ENCODE data around the gene USP3.

The USP3 gene, protein sequence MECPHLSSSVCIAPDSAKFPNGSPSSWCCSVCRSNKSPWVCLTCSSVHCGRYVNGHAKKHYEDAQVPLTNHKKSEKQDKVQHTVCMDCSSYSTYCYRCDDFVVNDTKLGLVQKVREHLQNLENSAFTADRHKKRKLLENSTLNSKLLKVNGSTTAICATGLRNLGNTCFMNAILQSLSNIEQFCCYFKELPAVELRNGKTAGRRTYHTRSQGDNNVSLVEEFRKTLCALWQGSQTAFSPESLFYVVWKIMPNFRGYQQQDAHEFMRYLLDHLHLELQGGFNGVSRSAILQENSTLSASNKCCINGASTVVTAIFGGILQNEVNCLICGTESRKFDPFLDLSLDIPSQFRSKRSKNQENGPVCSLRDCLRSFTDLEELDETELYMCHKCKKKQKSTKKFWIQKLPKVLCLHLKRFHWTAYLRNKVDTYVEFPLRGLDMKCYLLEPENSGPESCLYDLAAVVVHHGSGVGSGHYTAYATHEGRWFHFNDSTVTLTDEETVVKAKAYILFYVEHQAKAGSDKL

DNA sequence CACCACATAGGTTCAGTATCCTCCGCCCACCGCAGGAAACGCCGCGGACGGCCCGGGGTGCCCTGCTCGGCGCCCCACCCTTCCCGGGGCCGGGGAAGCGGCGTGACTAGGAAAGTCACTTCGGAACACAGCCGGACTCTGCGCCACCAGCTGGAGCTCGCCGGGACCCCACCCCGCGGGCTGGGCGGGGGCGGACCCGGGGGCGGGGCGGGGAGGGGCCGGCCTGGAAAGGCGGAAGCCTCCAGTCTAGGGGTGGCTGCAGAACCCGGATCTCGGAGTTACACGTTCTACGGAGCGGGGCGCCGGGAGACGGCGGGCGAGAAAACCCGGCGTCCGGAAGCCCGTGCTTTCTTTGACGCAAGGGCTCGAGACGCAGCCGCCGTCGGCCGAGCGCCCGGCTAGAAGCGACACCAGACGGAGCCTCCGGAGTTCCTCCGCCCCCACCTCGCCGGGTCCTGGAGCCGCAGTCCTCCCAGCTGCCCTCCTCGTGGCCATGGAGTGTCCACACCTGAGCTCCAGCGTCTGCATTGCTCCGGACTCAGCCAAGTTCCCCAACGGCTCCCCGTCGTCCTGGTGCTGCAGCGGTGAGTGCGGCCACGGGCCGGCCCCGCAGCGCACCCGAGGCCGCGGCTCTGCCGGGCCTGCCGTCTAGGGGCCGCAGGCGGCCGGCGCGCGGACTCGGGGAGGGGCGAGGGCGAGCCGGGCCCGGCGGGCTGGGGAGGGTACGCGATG lies at the start of gene USP3:
USP3 (plus strand) TSS at position 347 of the 732 bp plus-strand sequence; CDS start at position 494, 147 bp downstream.
- peak; percentile 92 for DNase-seq (ENCODE audit: low spot score)

DNA sequence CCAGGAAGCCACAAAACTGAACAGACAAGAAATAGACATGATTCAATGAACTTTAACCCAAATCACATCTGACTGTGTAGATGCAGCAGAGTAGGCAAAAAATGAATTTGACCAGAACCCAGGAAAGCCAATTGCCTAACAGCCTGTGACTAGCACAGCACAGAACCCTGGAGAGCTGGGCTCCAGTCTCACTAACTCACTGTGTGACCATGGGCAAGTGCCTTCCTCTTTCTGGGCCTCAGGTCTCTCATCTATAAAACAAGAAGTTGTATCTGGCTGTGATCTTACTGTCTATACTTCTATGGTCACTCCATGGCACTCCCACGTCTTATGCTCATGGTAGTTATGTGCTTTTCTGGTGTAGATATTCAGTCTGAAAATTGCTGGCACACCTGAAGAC lies 48.1 kb upstream of the USP3 start:
- DNase-seq (ENCODE audit: low spot score): no peak

DNA sequence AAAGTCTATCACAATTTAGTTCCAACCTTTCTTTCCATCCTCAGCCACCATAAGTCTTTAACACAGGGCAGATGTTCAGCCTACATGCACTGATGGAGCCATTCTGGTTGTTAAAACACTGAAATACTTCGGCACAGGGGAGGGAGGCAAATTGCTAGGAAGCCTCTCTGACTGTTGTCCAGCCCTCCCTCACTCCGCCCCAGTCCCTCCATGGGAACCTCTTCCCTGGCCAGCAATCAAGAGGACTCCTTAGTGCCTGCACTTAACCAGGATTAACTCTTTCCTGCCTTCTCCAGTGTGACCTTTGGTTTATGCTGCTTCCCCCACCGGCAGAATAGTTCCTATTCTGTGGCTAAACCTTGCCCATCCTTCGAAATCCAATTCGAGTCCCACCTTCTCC lies 47.0 kb upstream of the USP3 start:
- no peak for DNase-seq (ENCODE audit: low spot score)

- DNase-seq (ENCODE audit: low spot score): no peak
Measured at GRCh38 chr15:63458026-63458425, 46.4 kb upstream of the USP3 start.

DNA sequence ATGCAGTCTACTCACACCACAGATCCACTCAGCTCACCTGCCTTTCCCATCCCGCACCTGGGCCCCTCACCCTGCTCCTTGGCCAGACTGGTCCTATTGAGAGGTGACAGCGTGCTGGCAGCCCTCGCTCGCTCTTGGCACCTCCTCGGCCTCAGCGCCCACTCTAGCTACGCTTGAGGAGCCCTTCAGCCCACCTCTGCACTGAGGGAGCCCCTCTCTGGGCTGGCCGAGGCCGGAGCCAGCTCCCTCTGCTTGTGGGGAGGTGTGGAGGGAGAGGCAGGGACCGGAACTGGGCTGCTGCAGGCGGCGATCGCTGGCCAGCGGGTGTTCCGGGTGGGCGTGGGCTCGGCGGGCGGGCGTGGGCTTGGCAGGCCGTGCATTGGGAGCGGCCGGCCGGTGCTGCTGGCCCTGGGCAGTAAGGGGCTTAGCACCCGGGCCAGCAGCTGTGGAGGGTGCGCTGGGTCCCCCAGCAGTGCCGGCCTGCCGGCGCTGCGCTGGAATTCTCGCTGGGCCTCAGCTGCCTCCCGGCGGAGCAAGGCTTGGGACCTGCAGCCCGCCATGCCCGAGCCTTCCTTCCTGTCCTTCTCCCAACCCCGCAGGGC lies 45.5 kb upstream of the USP3 start:
- no peak for DNase-seq (ENCODE audit: low spot score)

DNA sequence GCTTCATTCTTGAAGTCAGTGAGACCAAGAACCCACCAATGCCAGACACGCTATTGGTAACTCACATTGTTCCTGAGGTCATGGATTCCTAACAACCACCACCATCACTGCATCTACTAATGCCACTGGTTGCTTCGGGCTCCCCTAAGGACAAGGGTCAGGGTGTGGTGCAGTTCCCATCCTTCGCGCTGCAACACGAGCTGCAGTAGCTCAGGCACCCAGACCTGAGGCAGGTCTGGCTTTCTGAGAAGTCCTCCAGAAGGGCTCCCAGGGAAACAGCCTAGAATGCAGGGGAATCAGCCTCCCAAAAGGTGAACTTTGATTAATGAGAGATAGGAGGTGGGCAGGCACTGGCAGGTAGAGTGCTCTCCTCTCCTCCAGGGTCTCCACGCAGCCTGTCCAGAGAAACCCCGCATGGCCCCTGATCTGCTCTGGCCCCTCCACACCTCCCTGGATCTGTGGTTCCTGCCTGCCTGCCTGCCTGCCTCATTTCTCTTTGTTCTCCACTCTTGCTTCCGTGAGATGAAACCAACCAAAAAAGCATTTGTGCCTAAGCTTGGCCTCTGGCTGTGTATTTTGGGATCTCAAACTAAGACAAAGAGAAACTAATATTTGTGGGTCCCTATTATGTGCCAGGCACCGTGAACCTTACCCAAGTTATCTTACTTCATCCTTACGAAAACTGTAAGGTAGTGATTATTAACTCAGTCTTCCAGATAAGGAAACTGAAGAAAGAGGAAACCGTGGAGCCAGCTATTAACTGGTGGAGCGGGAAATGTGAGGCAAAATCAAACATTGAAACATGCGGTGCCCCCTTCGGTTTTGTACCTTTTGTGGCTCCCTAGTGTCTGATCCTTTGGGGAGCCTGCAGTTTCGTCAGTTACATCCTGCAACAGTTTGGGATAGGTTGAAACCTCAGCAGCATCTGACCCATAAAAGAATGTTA lies 43.9 kb upstream of the USP3 start:
- no peak for DNase-seq (ENCODE audit: low spot score)

DNA sequence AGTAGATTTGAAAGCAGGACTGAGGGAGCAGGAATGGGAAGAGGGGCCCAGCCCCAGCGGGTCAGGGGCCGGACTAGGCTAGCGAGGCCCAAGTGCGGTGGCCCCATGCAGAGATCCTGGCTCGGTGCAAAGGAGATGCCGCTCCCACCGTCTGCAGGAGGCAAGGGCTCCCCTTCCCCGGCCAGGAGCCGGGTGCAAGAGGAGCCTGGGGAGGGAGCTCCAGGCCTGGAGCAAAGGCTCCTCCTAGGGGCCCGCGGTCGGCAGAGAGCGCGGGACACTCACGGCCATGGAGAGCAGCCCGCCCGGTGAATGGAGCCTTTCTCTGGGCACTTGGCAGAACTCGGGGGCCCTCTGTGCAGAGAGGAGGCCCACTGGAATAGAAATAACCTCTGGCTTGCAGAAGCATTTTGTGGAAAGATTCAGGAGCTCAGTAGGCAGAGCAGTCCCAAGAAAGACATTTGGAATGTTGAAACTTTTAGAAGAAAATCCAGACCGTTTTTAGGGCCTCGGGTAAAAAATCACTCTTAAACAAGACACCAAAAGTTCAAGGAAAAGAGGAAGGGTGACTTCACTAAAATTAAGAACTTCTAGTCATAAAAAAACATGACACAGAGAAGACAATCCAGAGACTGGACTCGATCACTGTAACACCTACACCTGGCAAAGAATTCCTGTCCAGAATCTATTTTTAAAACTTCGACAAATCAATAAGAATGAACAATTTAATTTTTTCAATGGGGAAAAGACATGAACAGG lies 43.0 kb upstream of the USP3 start:
- DNase-seq (ENCODE audit: low spot score): peak; percentile 68

- no peak for DNase-seq (ENCODE audit: low spot score)
Measured at GRCh38 chr15:63462088-63462487, 42.3 kb upstream of the USP3 start.

DNA sequence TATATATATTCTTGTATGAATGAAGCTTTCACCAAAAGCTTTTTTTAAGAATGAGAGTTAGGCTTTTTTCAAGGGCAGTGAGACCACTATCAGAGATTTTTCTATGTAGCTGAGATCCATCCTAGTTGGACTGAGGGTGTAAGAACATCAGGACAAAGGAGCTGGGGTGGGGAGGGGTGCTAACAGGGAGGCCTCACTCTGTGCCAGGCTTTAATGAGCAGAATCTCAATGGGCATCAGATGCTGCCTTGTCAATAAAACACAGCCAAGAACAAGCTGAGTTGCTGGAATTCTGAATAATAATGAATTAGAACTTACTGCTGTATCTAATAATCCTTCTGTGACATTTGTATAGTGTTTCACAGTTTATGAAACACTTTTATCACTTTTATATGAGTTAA lies 41.4 kb upstream of the USP3 start:
- DNase-seq (ENCODE audit: low spot score): peak; percentile 46

- DNase-seq (ENCODE audit: low spot score): no peak
Measured at GRCh38 chr15:63463793-63464192, 40.6 kb upstream of the USP3 start.

- no peak for DNase-seq (ENCODE audit: low spot score)
Measured at GRCh38 chr15:63465104-63465503, 39.3 kb upstream of the USP3 start.

GRCh38 chr15:63466378-63467192 lies 37.8 kb upstream of the USP3 start:
- peak; percentile 34 for DNase-seq (ENCODE audit: low spot score)

DNA sequence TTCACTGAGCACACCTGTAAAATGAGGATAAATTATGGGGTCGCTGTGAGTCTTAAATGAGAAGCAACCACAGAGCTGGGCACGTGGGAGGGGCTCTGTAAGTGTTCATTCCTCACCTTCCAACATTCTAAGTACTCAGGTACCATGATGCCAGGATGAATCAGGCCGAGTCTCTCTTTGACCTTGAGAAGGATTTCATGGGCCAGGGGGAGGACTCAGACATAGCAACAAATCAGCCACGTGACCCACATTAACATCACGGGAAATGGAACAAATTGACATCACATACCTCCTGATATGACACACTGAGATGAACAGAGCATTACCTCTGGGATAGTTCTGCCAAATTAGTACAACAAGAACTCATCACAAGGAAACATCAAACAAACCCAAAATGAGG lies 35.2 kb upstream of the USP3 start:
- DNase-seq (ENCODE audit: low spot score): no peak

DNA sequence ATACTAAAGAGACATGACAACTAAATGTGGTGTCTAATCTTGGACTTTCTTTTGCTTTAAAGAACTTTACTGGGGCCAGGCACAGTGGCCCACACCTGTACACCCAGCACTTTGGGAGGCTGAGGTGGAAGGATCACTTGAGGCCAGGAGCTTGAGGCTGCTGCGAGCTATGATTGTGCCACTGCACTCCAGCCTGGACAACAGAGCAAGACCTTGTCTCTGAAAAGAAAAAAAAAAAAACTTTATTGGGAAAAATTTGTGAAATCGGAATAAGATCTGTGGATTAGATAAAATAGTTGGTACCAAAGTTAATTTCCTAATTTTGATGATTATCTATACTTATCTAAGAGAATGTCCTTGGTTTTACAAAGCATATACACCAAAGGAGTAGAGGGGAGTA lies 34.4 kb upstream of the USP3 start:
- DNase-seq (ENCODE audit: low spot score): no peak

DNA sequence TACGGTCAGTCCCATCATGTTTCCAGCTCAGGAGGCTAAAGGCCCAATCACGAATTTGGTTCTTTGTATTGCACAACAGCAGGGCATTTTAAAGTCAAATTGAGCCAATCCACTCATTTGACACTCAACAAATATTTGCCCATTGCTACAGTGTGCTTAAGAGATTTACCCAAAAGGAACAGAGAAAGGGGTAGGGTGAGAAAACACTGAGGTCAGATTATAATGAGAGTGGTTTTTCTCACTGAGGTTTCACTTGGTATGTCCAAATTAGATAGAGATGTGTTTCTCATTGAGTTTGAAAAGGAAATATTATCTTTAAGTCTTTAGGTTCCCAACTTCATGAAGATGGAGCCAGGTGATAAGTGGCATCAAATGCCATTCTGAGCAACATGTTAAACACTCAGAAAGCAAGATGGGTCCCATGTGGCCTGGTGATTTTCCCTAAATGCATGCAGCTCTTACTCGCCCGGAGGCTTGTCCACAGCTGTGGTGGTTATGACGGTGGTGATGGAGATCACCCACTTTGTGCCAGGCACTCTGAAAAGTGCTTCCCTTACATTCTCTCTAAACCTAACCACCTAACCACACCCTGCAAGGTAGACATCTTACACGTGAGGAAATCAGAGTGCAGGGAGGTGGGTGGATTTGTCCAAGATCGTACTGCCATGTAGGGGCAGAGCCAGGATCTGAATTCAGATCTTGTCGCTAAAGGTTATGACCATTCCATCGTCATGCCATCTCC lies 31.2 kb upstream of the USP3 start:
- no peak for DNase-seq (ENCODE audit: low spot score)

DNA sequence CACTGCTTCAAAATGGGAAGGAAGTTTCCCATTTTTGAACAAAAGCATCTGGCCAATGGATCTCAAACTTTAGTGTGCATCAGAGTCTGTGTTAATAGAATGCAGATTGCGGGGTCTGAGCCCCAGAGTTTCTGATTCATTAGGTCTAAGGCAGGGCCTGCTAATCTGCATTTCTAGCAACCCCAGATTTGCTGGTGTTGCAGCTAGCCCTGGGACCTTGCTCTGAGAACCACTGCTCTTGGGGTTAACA lies 30.7 kb upstream of the USP3 start:
- DNase-seq (ENCODE audit: low spot score): no peak

- DNase-seq (ENCODE audit: low spot score): no peak
Measured at GRCh38 chr15:63473999-63474809, 30.2 kb upstream of the USP3 start.

DNA sequence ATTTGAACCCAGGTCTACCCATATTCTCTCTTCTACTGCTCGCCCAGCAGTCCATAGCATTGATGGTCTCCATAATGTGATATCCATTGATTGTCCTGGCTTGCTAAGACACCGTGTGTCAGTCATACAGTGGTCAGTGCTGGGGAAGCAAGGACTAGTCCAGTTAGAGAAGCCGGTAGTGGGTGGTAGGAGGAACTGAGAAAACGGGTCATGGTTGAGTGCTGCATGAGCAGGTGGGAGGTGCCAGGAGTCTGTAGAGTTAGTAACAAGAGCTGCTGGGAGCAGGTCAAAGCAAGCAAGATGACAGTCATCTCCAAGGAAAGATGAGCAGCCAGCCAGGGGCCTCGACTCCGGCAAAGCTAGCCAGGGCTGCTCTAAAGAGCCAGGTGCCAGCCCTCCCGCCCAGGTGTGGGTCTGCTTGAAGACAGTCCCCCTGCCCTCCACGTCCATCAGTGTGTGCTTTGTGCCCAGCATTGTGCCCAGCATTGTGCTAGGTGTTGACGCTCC lies 29.5 kb upstream of the USP3 start:
- DNase-seq (ENCODE audit: low spot score): no peak

- DNase-seq (ENCODE audit: low spot score): no peak
Measured at GRCh38 chr15:63475707-63476106, 28.7 kb upstream of the USP3 start.
